ENCODE data around the gene LITAFD. TPM values are rescaled to one million over a fixed set of nuclear protein-coding genes. Genes with fewer than 3 reads are reported as not detected.
"Not testable (repeated sequence)": the region's sequence is repeated elsewhere in the genome, so short reads cannot be mapped to it uniquely, and the experiment has no call there.

The LITAFD gene
- polyA plus RNA-seq, 3 donors: 0.36 TPM; not detected in 2

- DNase-seq: not testable (repeated sequence)
These were observed 12.2 kb upstream of the LITAFD start for GRCh38 chr16:8869988-8870241.

GRCh38 chr16:8872071-8872470, 10.1 kb upstream of the LITAFD start:
- no peak for DNase-seq

DNA sequence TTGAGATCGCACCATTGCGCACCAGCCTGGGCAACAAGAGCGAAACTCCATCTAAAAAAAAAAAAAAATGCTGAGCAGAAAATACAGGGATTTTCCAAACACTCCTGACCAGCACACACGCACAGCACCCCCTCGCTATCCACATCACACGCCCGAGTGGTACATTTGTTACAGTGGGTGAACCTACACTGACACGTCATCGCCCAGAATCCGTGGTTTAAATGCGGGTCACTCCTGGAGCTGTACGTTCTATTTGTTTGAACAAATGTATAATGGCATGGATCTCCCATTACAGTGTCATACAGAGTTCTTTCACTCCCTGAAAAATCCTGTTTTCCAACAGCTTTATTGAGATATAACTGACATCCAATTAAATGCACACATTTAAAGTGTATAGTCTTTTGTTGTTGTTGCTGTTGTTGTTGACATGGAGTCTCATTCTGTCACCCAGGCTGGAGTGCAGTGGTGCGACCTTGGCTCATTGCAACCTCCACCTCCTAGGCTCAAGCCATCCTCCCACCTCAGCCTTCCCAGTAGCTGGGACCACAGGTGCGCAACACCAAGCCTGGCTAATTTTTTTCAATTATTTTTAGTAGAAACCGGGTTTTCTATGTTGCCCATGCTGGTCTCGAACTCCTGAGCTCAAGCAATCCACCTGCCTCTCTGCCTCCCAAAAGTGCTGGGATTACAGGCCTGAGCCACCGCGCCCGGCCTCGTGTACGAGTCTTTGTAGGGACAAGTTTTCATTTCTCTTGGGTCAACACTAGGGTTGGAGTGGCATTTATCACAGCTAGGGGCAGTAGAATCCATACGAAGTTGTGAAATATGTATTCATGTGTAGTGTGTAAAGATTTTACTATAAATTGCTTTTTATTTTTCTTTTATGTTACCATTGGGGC, 8.9 kb upstream of the LITAFD start:
- DNase-seq: no peak

GRCh38 chr16:8873866-8874195, 8.3 kb upstream of the LITAFD start:
- DNase-seq: not testable (repeated sequence)

GRCh38 chr16:8874388-8874787, 7.8 kb upstream of the LITAFD start:
- no peak for DNase-seq

GRCh38 chr16:8875317-8875716, 6.8 kb upstream of the LITAFD start:
- not testable (repeated sequence) for DNase-seq

GRCh38 chr16:8877894-8878522, 4.1 kb upstream of the LITAFD start:
- DNase-seq: no peak

DNA sequence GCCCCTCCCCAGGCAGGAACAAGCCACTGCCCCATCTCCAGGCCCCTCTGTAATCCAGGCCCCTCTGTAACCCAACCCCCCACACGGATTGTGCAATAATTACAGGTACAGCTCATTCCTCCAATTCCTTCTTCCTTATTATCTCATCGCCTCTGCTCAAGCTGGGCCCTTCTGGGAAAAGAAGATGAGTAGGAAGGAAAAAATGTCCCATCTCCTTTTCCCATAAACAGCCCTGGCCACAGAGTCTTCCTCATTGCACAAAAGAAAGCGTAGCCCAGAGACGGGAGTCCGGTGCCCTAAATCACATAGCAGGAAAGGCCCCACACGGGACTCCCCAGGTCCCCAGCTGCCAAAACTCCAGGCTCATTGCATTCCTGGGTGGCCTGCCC, 3.6 kb upstream of the LITAFD start:
- no peak for DNase-seq

DNA sequence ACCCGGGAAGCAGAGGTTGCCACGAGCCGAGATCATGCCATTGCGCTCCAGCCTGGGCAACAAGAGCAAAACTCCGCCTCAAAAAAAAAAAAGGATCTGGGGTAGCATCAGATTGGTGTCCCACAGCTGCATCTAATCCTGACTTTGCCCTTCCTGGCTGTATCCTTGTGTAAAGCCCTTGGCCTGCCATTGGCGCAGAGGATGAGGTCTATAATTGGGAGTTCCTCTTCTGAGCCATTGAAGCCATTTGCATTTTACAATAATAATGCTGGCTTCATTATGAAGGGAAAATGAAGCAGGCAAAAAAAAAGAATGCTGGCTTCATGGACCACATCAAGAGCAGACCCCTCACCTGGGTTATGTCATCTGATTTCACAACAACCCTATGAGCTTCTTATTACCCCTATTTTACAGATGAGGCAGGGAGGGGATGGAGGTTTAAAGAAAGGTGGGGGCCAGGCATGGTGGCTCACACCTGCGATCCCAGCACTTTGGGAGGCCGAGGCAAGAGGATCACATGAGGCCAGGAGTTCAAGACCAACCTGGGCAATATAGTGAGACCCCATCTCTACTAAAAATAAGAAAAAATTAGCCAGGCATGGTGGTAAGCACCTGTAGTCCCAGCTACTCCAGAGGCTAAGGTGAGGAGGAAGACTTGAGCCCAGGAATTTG, 1.2 kb upstream of the LITAFD start:
- DNase-seq: no peak

DNA sequence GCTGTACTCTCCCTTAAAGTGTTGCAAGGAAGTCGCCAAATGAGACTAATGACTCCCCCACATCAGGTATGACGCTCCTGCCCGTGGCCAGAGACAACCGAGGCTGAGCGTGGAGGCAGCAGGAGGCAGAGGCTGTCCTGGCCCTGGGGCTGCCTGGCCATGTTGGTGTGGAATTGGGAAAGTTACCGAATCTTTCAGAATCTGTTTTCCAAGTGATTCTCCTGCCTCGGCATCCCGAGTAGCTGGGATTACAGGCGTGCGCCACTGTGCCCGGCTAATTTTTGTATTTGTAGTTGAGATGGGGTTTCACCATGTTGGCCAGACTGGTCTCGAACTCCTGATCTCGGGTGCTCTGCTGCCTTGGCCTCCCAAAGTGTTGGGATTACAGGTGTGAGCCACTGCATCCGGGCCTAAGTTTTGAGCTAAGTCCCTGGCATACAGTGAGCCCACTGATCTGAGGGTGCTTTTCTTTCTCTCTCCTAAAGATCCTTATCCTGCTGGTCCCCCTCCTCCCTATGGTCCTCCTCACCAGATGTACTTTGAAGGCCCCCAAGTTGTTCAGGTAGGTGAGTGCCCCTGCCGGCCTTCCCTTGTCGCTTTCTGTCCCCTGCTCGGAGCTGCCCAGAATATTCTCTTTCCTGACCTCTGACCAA, 700 bp downstream of the LITAFD start:
- DNase-seq: no peak

DNA sequence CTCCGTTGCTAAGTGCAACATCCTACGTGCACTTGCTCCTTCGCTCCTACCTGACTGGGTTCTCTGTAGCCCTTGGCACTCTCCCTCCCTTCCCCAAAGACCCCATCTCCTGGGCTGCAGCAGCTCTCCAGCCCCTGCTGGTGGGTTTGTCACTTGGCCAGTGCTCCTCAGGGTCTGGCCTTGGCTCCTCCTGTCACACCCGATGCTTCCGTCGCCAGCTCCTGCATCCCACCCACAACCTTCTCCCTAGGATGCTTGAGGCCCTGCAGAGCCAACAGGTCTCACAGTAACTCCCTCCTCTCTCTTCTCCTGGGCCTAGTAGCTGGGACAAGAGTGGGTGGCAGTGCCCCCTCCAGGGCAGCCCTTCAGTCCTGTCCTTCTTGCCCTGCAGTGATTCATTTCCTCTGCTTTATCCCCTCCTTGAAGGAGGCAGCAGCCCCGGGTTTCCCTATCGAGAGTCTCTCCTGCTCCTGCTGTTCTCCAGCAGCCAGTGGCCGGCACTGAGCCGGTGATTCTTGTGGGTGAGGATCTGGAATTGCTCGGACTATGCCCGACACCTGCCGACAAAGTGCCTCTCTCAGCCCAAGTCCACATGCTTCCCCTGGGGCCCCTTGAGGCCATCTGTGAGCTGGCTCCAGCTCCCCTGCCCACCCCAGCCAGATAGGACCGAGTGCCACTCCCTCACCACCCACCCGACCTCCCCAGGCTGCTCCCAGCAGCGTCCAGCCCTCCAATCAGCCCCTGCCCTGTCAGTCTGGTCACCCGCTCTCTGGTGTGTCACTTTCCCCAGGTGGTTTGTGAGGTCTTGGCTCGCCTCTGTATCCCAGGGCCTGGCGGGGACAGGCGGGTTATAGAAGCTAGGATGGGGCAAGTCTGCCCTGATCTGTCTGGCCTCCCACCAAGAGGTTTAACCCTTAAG, 3.8 kb downstream of the LITAFD start:
- no peak for DNase-seq

DNA sequence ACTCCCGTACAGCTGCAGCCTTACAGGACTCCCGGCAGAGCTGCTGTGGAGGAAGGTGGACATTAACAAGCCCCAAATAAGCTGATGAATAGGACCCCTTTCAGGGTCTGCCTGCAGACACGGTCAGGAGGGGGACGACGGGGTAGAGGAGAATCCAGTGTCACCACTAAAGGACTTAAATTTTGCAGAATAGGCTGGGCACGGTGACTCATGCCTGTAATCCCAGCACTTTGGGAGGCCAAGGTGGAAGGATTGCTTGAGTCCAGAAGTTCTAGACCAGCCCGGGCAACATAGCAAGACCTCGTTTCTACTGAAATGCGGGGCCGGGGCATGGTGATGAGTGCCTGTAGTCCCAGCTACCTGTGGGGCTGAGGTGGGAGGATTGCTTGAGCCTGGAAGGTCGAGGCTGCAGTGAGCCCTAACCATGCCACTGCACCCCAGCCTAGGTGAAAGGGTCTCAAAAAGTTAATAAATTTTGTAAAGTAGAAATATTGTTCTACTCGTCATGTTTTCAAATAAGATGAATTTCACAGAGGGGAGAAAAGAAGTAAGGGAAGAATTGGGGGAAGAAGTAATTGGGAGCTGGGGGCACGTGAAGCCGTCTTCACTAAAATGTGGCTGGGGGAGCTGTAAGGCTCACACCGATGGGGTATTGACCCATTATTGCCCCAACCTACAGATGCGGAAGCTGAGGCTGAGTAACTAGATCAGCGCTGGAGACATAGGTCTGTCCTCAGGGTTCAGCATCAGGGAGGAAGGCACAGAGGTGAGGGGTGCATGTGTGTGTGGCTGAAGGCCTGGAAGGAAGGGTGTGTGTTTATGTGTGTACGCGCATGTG, 4.7 kb downstream of the LITAFD start:
- no peak for DNase-seq

- no peak for DNase-seq
These were observed 5.2 kb downstream of the LITAFD start for GRCh38 chr16:8887431-8887765.

DNA sequence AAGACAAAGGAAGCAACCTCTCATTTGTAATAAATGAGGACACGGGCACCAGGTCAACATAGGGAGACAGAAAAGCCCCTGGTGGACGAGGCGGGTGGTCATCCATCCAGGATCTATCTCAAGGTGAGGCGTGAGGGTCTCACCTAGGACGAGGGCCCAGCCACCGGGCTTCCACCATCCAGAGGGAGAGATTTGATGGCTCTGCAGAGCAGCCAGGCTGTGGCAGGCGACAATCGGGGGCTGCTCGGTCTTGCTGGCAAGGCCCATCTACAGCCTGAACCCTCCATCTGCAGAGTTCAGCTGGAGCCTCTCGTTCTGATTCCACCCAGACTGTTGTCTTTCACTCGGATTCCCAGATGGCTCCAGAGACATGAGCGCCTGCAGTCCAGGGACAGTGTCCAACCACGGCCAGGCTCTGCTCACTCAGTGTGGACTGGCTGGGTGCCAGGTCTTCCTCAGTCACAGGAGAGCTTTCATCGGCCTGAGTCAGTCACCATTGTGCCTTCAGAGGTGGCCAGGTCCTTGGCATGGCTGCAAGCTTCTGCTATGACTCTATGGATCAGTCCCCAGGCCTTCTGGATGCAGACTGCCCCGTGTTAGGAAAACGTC, 5.9 kb downstream of the LITAFD start:
- DNase-seq: no peak

- DNase-seq: no peak
These were observed 7.1 kb downstream of the LITAFD start for GRCh38 chr16:8888951-8889892.

DNA sequence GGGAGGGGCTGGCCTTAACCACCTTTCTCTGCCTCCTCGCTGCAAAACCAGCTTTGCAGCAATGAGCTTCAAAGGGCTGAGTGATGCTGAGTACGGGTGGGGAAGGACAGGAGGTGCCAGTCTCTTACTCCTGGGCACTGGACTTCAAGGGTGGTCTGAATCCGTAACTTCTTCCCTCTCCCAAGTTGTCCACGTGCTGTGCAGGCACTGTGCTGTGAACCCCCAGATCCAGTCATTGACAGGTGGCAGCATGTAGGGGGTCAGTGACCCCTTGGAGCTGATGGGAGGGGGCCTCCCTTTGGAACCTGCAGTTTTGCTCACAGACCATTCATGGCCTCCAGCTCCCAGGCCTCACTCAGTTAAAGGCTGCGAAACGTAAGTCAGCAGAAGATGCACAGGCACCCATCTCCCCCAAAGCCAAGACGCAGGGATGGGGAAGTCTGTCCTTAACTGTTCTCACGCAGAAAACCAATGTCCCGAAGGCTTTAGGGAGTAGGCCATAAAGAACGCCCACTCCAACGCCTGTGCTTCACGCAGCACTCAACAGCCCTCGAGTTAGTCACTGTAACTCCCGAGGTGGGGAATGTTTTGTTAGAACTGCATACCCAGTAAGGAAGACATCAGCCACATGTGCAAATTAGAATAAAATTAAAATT, 7.9 kb downstream of the LITAFD start:
- no peak for DNase-seq

GRCh38 chr16:8890549-8890921, 8.4 kb downstream of the LITAFD start:
- no peak for DNase-seq

DNA sequence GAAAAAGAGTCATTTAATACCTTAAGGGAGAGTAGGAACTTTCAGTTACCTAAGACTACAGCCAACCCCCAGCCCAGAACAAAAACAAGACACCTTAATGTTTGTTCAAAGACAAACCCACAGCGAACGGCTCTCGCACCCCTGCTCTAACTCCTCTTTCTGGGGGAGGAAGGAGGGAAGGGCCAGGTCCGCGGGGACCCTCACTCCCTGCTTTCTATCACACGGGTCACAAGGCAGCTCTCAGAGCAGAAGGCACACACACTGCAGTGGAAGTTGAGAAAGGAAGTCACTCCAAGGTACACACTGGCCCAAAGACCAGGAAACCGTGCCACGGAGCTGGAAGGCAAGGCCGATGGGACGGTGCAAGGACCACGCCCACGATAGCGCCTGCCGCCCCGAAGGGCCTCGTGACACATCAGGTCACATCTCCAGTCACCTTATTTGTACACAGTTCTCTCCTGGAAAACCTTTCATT, 10.0 kb downstream of the LITAFD start:
- DNase-seq: no peak

DNA sequence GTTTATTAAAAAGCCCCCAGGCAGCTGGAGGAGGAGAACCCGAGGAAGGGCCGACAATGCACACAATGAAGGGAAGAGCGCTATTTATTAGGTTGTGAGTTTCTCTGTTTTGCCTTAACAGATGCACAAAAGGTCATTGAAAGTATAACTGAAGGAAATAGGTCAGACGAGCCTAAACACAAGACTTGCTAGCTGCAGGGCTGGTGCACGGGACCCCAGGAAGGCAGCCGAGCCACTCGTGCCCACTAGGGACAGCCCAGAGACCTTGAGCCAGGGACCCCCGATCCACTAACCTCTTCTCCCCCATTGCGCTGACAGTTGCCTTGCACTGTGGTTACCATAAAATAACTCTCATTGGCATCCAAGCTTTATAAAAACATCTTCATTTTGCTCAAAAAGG, 11.3 kb downstream of the LITAFD start:
- DNase-seq: no peak
